GM18909 (cell line): ENCODE data around the gene GUCA2A.

ENCODE experiments used
- ATAC-seq: cut with Tn5 transposase; IDR thresholded peaks from one replicate; pipeline ENCODE4 v1.9.1; 2021; ENCODE audit warnings: mild to moderate bottlenecking; ENCODE audit not compliant: unreplicated experiment, poor library complexity

The GUCA2A gene

DNA sequence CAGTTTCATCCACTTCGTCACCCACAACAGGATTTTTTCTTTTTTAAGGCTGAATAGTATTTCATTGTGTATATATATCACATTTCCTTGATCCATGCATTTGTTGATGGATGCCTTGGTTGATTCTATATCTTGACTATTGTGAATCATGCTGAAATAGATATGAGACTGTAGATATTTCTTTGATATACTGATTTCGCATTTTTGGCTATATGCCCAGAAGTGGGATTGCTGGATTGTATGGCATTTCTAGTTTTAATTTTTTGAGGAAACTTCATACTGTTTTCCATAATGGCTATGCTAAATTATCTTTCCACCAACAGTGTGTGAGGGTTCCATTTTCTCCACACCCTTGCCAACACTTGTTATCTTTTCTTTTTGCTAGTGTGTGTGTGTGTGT, 6.4 kb downstream of the GUCA2A start:
- ATAC-seq, result no peak

DNA sequence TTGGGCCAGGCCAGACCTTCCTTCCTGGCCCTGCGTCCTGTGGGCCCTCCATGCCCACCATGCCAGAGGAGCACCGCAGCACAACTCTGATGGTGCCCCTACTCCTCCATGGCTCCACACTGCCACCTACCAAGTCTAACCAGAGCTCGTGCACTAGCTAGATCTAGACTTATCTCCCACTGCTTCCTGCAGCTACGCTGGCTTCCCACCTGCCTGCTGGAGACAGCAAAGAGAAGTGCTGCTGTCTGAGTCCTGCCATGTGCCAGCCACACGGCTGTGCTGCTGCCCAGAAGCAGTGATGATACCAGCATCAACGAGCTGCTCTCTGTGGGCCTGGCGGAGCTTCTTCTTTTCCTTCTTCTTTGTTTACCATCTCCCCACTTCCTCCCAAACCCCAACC, 6.9 kb downstream of the GUCA2A start:
- ATAC-seq, result no peak

DNA sequence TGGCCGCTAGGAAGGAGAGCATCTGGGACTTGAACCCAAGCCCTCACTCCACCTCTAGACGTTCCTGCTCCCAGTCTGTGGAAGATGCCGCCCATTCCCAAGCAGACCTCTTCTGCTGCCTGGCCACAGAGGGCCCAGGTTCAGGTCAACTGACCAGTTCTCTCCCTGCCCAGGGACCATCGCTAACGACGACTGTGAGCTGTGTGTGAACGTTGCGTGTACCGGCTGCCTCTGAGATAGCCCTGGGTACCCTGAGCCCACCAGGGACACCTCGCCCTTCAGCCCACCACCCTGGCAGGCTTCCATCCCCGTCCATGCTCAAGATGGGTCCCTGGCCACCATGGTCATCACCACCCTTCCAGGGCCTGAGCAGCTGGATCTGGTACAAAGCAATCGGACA, 9.2 kb downstream of the GUCA2A start:
- ATAC-seq, result no peak

DNA sequence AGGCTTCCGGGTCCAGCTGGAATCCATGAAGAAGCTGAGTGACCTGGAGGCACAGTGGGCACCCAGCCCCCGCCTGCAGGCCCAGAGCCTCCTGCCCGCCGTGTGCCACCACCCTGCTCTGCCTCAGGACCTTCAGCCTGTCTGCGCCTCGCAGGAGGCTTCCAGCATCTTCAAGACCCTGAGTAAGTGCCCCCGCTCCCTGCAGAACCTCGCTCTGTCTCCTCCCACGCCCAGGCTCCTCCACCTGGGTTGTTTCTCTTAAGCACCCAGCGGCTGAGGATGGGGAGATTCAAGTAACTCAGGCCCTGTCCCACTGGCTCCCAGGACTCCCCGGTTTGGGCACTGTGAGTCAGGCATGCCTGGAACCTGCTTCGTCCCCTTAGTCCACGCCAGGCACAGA, 9.9 kb downstream of the GUCA2A start:
- no peak for ATAC-seq

DNA sequence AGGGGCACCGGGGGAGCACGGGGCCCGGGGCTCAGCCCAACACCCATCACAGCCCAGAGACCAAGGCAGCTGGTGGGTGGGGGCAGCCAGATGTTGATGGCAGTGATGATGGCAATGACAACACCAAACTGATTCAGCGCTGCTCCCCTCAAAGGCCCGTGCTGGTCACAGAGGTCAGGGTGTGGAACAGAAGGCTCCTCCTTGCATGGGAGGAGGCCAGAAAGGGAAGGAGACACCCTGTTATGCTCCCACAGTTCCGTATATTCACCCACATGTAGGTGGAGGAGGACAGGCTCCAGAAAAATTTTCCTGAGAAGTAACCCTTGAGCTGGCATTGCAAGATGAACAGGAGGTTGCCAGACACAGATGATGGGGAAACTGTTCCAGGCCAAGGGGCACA, 10.9 kb downstream of the GUCA2A start:
- ATAC-seq, result no peak

DNA sequence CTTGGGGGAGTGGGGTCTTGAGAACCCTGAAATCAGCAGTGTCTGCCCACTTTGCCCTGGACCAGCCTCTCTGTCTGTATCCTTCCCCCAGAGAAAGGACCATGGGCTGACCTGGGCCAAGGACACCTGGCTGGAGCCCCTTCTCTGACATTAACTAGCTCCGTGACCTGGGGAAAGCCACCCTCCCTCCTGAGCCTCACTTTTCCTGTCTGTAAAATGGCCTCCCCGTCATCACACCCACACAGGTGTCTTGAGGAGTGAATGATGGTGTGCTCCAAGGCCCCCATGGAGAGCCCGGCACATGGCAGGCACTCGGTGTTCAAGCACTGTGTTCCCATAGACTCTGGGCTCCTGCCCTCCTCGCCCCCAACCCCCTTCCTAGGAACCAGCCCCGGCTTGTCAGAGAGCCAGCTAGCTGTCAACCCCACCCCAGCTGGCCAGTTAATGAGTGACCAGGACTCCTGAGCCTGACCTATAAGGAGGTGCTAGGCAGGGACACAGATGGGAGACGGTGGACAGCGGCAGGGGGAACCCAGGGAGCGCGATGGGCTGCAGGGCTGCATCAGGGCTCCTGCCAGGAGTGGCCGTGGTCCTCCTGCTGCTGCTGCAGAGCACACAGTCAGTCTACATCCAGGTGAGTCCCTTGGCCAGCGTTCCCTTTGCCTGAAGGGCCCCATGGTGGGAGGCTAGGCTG, 11.5 kb downstream of the GUCA2A start, which contains the start of gene GUCA2B:
GUCA2B (plus strand) TSS at position 504 of the 694 bp plus-strand sequence; CDS start at position 545, 41 bp downstream.
- ATAC-seq, result no peak

DNA sequence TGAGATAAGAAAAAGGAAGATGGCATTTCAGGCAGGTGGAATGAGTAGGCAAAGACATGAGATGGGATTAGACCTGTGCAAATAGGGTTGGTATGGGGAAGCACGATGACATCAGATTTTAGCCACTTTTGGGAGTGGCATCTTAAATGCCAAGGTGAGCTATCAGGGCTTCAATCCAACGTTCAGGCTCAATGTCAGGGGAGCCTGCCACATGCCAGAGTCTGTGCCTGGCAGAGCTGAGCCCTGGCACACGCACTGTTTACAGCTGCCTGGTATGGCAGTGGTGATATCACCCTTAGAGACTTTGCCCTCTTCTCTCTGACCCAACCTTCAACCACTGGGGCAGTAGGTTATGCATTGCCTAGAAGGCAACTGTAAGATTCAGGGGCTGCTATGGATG, 12.4 kb downstream of the GUCA2A start:
- ATAC-seq, result no peak

DNA sequence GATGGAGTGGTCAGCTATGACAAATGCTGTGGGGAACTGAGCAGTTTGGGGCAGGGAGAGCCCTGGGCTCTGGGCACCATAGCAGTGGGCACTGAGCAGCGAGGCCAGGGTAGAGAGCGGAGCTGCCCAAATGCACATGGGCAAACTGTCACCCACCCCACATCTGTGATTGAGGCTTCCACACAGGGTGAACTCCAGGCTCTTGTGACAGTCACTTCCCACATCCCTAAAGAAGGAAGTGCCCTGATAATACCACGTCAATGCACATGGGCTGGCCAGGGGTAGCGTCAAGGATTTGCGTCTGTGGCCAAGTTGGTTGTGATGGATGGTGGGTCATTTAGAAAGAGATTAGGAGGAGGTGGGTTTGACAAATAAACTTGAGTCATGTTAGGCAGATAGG, 13.9 kb downstream of the GUCA2A start:
- no peak for ATAC-seq

DNA sequence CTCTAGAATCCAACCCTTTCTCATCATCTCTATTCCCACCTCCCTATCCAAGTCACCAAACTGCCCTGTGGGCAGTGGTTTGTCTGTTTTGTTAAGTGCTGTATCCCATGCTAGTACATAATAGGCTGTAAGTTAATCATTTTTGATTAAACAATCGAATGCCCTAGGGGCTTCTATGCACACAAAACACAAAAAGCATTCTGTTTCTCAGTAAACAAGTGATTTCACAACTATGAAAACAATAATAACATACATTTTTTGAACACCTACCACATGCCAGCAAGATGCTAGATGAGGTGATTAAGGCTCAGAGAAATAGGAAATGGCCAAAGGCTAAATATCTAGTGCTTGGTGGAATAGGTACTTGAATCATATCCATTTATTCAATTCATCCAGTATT, 16.4 kb downstream of the GUCA2A start:
- ATAC-seq, result no peak

DNA sequence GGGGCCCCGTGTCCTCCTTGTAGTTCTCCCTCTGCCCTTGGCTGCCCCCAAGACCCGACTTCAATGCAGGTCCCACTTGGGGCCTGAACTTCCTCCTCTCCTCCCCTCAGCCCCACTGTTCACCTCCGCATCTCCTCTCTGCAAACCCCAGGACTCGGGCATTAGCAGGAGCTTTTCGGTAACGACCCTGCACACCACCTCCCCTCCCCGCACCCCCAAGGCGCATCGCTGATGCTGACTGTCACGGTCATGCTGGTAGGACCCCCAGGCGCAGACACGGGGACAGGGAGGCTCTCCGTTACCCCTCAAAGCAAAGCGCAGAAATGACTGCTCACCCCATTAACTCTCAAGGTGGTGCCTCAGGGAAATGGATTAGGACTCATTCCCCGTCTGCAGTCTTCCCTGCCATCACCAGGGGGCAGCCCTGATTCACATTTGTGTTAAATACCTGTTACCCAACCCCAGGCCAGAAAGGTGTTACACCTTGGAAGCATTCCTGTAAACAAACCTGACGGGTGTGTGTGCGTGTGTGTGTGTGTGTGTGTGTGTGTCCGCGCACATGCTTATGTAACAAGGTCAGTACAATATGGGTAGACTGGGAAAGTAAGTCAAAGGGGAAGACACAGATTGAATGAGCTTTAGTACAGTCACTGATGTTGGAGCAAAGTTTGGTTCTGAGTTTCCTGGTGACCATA, 17.8 kb downstream of the GUCA2A start:
- ATAC-seq, result no peak

DNA sequence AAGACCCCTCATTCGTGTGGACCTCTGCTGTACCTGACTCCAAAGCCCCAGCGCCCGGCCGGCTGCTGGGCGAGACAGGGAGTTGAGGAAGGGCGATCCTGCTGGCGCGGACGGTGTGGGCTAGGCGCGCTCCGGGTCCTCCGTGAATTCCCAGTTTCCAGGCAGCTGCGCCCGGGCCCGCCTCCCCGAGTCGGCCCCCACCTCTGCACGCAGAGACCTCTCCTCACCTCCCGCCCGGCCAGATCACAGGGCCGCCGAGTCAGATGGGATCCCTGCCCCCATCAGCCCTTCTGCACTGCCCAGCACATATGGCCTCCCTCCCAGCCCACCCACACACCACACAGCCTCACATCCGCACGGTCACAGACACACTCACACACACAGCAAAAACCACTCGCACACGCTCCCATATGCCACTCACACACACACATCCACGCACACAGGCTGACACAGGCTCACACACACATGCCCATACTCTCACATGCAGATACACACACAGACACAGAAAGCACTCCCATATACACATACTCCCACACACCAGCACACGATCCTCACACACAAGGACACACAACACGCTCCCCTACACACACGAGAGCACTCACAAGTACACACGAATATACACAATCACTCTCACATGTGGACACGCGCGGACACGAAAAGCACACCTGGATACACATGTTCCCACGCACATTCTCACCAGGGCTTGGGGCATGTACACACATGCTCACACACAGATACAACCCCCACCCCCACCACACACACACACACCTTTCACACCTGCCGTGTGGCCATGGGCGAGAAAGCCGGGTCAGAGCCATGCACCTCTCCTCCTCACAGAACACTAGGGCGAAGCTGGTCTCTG, 18.6 kb downstream of the GUCA2A start:
- no peak for ATAC-seq

DNA sequence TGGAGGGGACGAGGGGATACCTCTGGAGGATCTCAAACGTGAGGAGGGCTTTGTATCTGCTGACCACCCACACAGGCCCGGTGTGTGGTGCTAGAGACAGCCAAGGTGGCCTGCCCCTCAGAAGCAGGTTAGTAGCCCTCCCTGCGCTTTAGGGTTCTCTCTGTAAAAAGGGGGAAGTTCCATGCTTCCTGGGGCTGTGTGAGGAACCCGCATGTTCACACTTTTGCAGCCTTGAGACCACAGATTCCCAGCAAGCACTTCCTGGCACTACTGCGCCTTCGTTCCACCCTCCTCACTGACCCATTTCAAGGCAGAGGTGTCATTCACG, 19.2 kb downstream of the GUCA2A start:
- no peak for ATAC-seq

DNA sequence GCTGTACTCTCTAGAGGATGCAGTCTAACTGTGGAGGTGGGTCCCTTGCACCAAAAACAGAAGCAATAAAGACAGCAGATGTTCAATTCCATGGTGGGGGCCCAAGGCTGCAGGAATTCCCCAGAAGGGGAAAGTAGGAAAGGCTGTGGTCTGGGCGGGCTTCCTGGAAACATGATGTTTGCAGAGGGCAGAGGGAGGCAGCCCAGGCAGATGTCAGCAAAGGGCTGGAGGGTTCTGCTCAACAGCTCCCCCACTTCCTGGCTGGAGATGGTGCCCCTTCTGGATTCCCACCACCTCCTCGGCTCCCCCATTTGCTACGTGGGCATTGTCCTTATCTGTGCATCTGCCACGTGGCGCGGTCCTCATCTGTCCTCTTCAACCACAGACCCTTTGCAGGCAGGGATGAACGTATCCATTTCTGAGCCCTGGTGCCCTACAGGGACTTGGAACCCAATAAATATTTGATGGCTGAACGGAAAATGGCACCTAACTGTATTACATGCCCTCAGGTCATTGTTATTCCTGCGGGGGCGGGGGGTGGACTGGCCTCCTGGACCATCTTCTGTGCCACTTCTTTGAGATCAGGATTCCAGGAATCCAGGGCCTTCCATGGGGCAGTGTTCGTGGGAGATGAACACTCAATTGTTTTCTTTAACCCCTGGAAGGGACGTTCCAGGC, 19.7 kb downstream of the GUCA2A start:
- ATAC-seq, result no peak

DNA sequence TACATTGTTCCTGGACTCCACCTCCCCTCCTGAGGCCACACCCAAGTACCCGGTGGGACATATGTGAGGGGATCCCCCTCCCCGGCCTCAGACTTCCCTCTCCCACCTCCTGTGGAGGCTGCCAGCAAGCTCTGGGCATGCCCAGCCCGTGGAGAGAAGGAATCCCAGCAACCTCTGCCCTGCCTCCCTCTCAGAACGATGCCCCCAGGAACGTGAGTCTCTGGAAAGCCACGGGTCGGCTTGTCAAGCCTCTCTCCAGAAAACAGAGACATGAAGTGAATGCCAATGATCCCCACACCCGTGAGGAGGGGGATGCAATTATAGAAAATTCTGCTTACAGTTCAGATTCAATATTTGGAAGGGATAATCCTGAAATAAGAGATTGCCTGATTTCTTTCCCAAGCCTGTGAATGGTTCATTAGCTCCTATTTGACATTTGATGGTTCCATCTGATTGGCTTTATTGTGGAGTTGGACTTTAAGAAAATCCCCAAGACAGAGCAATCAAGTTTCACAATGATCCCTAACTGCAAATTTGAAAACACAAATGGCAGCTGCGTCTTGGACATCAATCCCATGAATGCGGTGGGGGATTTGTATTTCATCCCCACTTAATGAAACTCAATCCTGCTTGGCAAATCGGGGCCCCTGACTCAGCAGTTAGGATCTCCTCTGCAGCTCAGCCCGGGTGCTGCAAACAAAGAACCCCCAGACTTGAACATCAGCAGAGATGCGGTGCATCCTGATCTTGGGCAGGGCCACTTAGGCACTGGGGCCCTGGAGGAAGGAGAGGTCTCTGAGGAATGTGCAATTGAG, 20.4 kb downstream of the GUCA2A start:
- ATAC-seq, result no peak

DNA sequence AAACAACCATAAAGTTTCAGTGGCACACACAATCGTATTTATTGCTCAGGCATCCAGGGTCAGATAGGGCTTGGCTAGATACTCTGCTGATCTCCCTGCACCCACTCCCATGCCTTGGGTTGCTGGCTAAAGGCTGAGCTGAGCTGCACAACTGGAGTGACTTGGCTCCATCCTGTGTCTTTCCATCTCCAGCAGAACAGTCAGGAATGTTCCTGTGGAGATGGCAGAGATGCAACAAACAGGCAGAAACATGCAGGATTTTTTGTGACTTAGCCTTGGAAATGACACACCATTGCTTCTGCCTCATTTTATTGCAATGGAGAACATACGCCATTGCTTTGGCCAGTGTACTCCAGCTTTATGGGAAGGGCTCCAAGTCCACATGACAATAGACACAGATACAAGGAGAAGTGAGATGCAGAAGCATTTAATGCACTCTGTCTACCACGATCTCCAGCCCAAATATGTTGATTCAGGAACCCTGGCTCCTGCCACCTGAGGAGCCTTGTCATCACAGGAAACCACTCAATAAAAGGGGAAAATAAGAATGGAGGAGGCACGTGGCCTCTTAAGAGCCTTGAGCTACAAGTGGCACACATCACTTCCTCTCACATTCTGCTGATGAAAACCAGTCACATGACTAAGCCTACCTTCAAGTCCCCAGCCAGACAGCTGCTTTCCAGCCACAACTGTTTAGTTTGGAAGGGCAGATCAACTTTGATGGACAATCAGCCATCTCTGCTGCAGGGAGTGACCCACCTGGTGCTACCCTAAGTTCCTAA, 21.5 kb downstream of the GUCA2A start:
- no peak for ATAC-seq

DNA sequence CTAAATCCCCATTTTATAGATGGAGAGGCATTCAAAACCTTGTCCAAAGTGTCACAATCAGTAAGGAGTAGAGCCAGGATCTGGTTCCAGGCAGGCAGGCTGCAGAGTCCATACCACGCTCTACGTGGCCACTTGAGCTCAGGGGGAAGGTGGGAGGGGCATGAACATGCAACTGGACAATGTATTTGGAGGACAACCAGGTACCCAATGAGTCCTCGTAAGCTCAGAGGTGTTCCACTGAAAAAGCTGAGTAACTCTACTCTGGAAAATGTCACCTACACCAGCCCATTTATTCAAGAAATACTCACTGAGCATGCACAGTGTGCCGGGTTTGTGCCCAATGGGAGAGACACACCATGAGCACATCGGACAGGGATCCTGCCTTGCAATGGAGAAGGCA, 22.6 kb downstream of the GUCA2A start:
- no peak for ATAC-seq

DNA sequence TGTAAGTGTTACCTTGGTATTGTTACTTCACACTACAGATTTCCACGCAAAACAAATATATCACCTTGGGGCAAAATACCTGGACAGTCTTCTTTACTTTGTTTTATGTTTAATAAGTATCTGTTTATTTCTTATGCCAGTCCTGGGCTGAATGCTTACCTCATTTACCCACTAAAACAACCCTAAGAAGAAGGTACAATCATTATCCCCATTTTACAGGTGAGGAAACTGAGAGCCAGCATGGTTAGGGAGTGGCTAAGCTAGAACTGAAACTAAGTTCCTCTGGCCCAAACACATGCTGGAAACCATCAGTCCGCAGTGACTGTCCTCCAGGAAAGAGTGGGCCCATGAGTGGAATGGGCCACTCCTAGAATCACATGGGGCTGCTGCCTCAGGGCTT, 24.4 kb downstream of the GUCA2A start:
- ATAC-seq, result no peak

DNA sequence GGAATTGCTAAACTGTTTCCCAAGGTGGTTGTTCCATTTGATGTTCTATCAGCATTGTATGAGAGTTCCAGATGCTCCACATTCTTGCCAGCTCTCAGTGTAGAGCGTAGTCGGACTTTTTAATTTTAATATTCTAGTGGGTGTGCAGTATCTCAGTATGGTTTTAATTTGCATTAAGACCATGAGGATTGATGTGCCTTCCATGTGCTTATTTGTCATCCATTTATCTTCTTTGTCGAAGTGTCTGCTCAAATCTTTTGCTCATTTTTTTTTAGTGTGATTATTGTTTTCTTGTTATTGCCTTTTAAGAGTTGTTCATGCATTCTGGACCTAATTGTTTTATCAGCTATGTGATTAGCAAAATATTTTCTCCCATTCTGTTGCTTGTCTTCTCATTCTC, 25.1 kb downstream of the GUCA2A start:
- no peak for ATAC-seq

DNA sequence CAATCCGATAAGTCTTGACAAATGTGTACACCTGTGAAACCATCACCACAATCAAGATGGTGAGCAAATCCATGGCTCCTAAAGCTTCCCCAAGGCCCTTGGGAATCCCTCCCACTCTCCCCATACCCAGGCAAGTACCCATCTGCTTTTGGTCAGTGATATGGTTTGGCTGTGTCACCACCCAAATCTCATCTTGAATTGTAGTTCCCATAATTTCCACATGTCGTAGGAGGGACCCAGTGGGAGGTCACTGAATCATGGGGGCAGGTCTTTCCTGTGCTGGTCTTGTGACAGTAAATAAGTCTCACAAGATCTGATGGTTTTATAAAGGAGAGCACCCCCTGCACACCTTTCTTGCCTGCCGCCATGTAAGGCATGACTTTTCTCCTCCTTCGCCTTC, 26.0 kb downstream of the GUCA2A start:
- no peak for ATAC-seq
